GM19397 (cell line): Measurements from ENCODE around the gene TCAF2.
"Not testable (repeated sequence)": the region's sequence is repeated elsewhere in the genome, so short reads cannot be mapped to it uniquely, and the experiment has no call there.

Source experiments
- ATAC-seq: cut with Tn5 transposase; IDR thresholded peaks from one replicate; pipeline ENCODE4 v1.9.1; 2021; ENCODE audit warnings: mild to moderate bottlenecking, moderate library complexity; ENCODE audit not compliant: unreplicated experiment

Gene TCAF2

GRCh38 chr7:143620646-143621045 lies at the start of gene TCAF2:
TCAF2 (plus strand) TSS chr7:143620974.
- ATAC-seq = peak; percentile 88

GRCh38 chr7:143571501-143571900 lies 49.3 kb upstream of the TCAF2 start, which contains the start of gene CTAGE15:
CTAGE15 (plus strand) TSS chr7:143571801; CDS start chr7:143571818, 17 bp downstream.
- ATAC-seq = not testable (repeated sequence)

GRCh38 chr7:143588183-143588582 lies 32.6 kb upstream of the TCAF2 start:
- not testable (repeated sequence) for ATAC-seq

- not testable (repeated sequence) for ATAC-seq
These were observed 30.9 kb upstream of the TCAF2 start for GRCh38 chr7:143589897-143590296.

- not testable (repeated sequence) for ATAC-seq
These were observed 22.7 kb upstream of the TCAF2 start for GRCh38 chr7:143598086-143598485.

GRCh38 chr7:143603549-143603948 lies 17.2 kb upstream of the TCAF2 start:
- not testable (repeated sequence) for ATAC-seq

GRCh38 chr7:143606088-143606487 lies 14.7 kb upstream of the TCAF2 start:
- ATAC-seq = not testable (repeated sequence)

GRCh38 chr7:143615545-143615944 lies 5.2 kb upstream of the TCAF2 start:
- ATAC-seq = not testable (repeated sequence)

GRCh38 chr7:143617204-143617603 lies 3.6 kb upstream of the TCAF2 start:
- not testable (repeated sequence) for ATAC-seq

- ATAC-seq = peak; percentile 23
These were observed 716 bp upstream of the TCAF2 start for GRCh38 chr7:143620058-143620457.

- peak; percentile 32 for ATAC-seq
These were observed 401 bp downstream of the TCAF2 start for GRCh38 chr7:143621175-143621574.

- ATAC-seq = peak; percentile 24
These were observed 1.4 kb downstream of the TCAF2 start for GRCh38 chr7:143622130-143622529.

- not testable (repeated sequence) for ATAC-seq
These were observed 9.9 kb downstream of the TCAF2 start for GRCh38 chr7:143630653-143631052.

- ATAC-seq = not testable (repeated sequence)
These were observed 11.7 kb downstream of the TCAF2 start for GRCh38 chr7:143632506-143632905.

GRCh38 chr7:143633013-143633618 lies 12.3 kb downstream of the TCAF2 start:
- not testable (repeated sequence) for ATAC-seq

- not testable (repeated sequence) for ATAC-seq
These were observed 14.8 kb downstream of the TCAF2 start for GRCh38 chr7:143635364-143636240.

- ATAC-seq = not testable (repeated sequence)
These were observed 18.6 kb downstream of the TCAF2 start for GRCh38 chr7:143639372-143639771.

- not testable (repeated sequence) for ATAC-seq
These were observed 19.9 kb downstream of the TCAF2 start for GRCh38 chr7:143640528-143641189.

GRCh38 chr7:143646598-143646997 lies 25.8 kb downstream of the TCAF2 start:
- ATAC-seq = not testable (repeated sequence)

- ATAC-seq = not testable (repeated sequence)
These were observed 29.1 kb downstream of the TCAF2 start for GRCh38 chr7:143649902-143650301.

GRCh38 chr7:143650447-143650846 lies 29.7 kb downstream of the TCAF2 start:
- ATAC-seq = not testable (repeated sequence)
